C1 segment of cervical spinal cord (tissue), 14 donors: ENCODE data around the gene PARK7.
"Not testable (repeated sequence)": the region's sequence is repeated elsewhere in the genome, so short reads cannot be mapped to it uniquely, and the experiment has no call there.

Source experiments
- DNase-seq, 14 donors: peaks; one replicate each; lab custom pipeline; 2025; lab: John Stamatoyannopoulos, UW

PARK7 gene

DNA sequence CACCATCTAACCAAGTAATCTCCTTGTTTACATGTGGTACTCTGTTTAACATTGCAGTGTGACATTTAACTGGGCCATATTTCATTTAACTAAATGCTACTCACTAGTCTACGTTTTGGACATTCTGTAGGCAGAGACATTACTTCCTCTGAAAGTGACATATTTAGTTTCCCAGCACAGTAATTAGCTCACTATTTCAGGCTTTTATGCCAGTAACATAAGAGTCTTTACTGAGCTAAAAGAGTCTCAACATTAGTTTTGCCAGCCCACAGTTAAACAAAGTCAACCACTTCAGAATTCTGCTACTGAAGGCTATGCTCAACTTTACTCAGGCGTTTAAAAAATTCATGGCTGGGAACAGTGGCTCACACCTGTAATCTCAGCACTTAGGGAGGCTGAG is 18.3 kb upstream of the PARK7 start:
- DNase-seq, result no peak

DNA sequence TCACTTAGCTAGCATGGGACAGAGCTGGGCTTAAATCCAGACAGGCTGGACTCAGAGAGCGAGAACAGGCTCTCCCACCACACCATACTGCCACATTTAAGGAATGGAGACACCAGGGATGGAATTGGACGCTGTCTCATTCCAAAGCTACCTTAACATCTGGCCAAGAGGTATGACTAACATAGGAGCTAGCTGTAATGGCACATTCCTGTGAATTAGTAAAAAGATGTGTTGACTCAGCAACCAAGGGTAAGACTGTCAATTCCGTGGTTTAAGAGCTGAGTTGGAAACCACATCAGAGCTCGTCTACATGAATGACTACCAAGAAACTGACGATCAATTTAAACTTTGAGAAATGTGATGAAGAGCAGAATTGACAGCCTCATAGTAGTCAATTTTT is 12.6 kb upstream of the PARK7 start:
- DNase-seq, result no peak

DNA sequence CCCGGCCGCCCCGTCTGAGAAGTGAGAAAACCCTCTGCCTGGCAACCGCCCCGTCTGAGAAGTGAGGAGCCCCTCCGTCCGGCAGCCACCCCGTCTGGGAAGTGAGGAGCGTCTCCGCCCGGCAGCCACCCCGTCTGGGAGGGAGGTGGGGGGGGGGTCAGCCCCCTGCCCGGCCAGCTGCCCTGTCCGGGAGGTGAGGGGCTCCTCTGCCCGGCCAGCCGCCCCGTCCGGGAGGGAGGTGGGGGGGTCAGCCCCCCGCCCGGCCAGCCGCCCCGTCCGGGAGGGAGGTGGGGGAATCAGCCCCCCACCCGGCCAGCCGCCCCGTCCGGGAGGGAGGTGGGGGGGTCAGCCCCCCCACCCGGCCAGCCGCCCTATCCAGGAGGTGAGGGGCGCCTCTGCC is 8.7 kb upstream of the PARK7 start:
- not testable (repeated sequence) for DNase-seq

- peak; percentile 79 to 98 (median 92) for DNase-seq
Observed at GRCh38 chr1:7953850-7954609, 7.5 kb upstream of the PARK7 start.

DNA sequence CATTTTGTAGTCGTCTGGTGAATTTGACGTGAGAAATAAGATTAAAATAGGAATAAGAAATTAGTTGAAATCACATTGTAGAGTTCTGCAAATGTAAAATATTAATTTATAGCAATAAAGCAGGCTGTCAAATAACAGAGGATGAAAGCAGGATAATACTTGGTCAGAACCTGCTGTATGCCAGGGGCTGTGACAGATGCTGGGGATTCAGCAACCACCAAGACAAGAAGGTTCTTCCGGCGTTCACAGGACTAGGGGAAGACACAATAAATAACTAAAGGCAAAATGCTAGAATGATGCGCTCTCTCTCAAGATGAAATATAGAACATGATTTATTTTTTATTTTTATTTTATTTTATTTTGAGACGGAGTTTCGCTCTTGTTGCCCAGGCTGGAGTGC is 6.8 kb upstream of the PARK7 start:
- DNase-seq, result no peak

DNA sequence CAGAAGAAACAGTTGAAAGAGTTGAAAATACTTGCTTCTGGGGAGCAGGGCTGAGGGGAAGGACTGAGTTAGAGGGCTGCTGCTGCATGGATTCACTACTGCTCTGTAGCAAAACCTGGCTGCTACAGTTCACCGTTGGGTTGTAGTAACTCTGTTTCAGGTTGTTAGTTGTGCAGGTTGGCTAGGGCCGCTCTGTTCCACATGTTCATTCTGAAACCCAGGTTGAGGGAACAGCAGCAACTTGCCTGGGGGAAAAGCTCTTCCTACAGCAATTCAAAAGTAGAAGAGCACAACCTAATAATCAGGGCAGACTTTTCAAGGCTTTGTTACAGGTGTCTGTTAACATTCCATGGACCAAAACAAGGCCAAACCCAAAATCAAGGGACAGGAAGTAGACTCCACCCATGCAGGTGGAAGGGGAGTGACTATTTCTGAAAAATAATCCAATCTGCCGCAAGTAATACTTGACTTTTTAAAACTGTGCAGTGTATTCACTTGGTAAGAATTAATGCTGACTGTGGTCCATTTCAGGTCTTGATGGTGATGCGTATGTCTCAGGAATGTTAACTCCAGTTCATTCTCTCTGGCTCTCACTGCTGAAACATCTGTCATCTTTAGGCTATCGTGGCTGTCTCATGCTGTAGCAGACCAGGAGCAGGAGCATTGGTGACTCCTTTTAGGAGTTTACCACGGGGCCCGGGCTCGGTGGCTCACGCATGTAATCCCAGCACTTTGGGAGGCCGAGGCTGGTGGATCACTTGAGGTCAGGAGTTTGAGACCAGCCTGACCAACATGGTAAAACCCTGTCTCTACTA is 5.1 kb upstream of the PARK7 start:
- DNase-seq, result no peak

GRCh38 chr1:7960165-7960564 is 1.3 kb upstream of the PARK7 start:
- no peak for DNase-seq

DNA sequence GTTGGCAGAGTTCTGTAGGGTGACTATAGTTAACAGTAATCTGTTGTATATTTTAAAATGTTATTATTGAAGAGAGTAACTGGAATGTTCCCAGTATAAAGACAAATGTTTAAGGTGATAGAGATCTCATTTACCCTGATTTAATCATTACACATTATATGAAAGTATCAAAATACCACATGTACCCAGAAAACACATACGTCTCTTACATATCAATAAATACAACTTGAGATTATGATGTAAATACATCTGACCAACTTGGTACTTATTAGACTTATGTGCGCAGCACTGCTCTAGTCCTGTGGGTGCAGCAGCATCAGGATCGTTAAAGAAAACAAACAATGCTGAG is 670 bp upstream of the PARK7 start:
- DNase-seq, result no peak

GRCh38 chr1:7962014-7962335 is 464 bp downstream of the PARK7 start:
- DNase-seq, result no peak

DNA sequence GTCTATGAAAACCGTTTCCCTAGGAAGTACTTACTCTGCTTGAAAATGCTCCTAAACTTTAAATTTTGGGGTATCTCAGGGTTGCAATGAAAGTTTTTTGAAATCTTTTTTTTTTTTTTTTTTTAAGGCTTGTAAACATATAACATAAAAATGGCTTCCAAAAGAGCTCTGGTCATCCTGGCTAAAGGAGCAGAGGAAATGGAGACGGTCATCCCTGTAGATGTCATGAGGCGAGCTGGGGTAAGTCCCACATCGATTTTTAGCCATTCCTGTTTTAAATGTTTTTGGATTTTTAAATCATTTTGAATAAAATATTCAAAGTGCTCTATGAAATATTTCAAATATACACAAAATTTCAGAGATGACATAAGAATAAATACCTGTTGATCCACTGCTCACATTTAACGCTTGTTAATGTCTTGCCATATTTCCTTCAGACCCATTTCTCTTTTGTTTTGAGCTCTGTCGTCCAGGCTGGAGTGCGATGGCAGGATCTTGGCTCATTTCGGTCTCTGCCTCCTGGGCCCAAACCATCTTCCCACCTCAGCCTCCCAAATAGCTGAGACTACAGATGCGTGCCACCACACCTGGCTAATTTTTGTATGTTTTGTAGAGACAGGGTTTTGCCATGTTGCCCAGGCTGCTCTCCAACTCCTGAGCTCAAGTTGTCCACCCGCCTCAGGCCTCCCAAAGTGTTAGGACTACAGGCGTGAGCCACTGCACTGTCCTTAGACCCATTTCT is 1.3 kb downstream of the PARK7 start:
- no peak for DNase-seq

- DNase-seq, result not testable (repeated sequence)
Observed at GRCh38 chr1:7963378-7963730, 1.8 kb downstream of the PARK7 start.

DNA sequence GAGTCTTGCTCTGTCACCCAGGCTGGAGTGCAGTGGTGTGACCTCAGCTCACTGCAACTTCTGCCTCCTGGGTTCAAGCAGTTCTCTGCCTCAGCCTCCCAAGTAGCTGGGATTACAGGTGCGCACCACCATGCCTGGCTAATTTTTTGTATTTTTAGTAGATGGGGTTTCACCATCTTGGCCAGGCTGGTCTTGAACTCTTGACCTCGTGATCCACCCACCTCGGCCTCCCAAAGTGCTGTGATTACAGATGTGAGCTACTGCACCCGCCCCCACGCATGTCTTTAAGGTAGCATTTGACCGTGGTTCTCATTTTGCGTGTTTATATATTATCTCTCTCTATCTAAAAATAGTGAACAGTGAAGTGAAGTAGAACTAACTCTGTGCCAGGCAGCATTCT is 2.3 kb downstream of the PARK7 start:
- DNase-seq, result not testable (repeated sequence)

GRCh38 chr1:7964476-7964875 is 3.0 kb downstream of the PARK7 start:
- DNase-seq, result peak in 1 of 14 donors; percentile 25

DNA sequence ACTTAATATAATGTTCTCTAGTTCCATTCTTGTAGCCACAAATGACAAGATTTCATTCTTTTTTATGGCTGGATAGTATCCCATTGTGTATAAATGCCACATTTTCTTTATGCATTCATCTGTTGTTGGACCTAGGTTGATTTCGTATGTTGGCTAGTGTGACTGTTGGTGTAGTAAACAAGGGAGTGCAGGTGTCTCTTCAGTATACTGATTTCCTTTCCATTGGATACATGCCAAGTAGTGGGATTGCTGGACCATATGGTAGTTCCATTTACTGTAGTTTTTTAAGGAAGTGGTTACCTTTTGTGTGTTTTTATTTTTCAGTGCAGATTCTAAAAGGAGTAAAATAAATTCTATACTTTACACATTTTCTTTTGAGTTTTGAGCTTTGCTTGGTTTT is 5.7 kb downstream of the PARK7 start:
- peak in 1 of 14 donors; percentile 76 for DNase-seq

GRCh38 chr1:7967651-7968050 is 6.1 kb downstream of the PARK7 start:
- no peak for DNase-seq

- no peak for DNase-seq
Observed at GRCh38 chr1:7970246-7970645, 8.7 kb downstream of the PARK7 start.

DNA sequence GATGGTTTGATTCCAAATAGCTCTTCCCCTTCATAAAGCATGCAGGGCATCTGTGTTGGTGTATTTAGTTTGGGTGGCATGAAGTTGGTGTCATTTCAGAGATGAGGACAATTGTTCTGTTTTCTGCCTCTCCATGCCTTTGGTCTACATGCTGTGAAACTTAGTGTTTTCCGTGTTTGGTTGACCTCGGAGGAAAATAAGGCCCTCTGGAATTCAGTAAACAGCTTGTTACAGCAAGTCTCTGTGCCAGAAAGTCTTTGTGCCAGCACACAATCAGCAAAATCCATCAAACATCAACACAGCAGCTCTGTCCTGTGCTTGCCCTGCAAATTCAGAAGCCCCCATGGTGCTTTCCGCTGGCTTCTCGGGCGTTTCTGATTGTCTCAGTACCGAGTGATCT is 9.5 kb downstream of the PARK7 start:
- DNase-seq, result no peak

- no peak for DNase-seq
Observed at GRCh38 chr1:7972285-7972684, 10.8 kb downstream of the PARK7 start.

DNA sequence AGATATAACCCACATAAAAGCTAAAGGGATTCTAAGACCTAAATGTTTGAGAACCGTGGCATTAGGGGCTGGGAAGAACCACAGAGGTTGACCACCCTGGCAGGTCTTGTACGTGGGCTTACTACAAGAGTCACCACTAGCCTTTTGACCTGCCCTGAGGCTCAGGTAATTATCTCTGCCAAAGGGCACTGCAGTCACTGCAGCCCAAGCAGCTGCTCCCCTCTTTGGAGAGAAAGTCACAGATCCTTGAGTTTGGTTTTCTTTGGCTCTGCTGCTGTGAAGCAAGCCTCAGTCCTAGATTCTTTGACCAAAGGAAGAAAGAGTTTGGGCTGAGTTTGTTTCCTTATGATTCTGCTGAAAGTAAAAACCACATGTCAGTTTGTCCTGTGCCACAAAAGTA is 11.6 kb downstream of the PARK7 start:
- no peak for DNase-seq

GRCh38 chr1:7975212-7975865 is 13.8 kb downstream of the PARK7 start:
- peak in 12 of 14 donors; percentile 15 to 85 (median 31) for DNase-seq

DNA sequence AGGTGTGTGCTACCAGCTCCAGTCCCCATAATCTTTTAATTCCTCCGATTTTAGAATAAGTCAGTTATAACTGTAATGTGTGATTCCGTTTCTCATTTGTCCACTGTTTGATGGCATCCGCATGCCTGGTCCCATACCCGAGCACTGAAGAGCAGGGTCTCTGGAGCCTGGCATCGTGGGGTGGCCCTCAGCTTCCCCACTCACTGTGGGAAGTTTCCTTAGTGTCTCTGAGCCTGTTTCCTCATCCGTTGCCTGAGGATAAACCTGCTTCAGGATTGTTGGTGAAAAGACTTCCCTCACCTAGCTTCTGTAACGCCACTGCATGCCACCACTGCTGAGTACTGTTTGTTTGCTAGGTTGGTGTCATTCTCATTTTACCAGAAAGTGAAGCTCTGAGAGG is 19.5 kb downstream of the PARK7 start:
- DNase-seq, result no peak

DNA sequence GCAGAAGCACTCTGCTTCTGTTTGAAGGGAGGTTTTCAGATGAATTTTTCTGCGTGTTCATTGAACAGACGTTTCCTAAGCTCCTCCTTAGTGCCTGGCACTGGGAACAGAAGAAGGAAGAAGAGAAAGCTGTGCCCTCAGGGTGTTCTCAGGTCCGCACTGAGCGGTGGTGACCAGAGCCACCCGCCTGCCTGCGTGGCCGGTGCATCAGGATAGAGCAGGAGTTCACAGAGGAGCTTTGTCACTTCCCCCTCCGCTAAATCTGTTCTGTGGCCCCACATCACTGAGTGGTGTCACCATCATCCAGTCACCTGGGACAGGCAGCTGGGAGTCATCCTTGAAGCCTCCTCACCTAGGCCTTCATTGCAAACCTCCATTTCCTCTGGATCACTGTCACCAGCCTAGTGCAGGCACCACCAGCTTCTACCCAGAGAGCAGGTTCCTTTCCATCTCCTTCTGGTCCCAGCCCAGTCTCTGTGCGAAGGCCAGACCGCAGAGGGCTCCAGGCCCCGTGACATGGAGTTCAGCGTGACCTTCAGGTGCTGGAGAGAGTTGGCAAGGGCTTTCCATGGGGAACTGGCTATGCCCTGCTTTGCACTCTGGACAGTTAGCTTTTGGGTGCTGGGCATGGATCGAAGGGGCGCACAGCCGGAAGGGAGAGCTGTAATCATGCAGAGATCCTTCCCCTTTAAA is 21.7 kb downstream of the PARK7 start:
- DNase-seq, result no peak
